Body of pancreas (tissue), 4 donors: Measurements from ENCODE around the gene GSC2.

Experiments used
- POLR2A ChIP-seq, 3 donors: fragments of 450-650 bp; IDR thresholded peaks; one replicate each; pipeline ENCODE4 v1.6.1; 2016; ENCODE audit warnings: antibody characterized with exemption in 3 of 3, mild to moderate bottlenecking in 2 of 3
- TF ChIP-seq, protein P1 (sequence below), 7 experiments: fragments of 450-650 bp in 4 of 7; fragments of 200-600 bp in 3 of 7; sonication (generic) in 3 of 7; IDR thresholded peaks; one replicate each; pipeline ENCODE4 v1.5.1; 2016 to 2019; ENCODE audit warnings: antibody characterized with exemption in 7 of 7

- no peak for TF ChIP-seq POLR2A (IDR thresholded peaks at IDR 0.05)
- TF ChIP-seq, protein P1, sequence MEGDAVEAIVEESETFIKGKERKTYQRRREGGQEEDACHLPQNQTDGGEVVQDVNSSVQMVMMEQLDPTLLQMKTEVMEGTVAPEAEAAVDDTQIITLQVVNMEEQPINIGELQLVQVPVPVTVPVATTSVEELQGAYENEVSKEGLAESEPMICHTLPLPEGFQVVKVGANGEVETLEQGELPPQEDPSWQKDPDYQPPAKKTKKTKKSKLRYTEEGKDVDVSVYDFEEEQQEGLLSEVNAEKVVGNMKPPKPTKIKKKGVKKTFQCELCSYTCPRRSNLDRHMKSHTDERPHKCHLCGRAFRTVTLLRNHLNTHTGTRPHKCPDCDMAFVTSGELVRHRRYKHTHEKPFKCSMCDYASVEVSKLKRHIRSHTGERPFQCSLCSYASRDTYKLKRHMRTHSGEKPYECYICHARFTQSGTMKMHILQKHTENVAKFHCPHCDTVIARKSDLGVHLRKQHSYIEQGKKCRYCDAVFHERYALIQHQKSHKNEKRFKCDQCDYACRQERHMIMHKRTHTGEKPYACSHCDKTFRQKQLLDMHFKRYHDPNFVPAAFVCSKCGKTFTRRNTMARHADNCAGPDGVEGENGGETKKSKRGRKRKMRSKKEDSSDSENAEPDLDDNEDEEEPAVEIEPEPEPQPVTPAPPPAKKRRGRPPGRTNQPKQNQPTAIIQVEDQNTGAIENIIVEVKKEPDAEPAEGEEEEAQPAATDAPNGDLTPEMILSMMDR (IDR thresholded peaks at IDR 0.05) = no peak
Measured at GRCh38 chr22:19113429-19113828, 36.7 kb downstream of the GSC2 start.
